ENCODE data around the gene GREB1.

Gene GREB1

DNA sequence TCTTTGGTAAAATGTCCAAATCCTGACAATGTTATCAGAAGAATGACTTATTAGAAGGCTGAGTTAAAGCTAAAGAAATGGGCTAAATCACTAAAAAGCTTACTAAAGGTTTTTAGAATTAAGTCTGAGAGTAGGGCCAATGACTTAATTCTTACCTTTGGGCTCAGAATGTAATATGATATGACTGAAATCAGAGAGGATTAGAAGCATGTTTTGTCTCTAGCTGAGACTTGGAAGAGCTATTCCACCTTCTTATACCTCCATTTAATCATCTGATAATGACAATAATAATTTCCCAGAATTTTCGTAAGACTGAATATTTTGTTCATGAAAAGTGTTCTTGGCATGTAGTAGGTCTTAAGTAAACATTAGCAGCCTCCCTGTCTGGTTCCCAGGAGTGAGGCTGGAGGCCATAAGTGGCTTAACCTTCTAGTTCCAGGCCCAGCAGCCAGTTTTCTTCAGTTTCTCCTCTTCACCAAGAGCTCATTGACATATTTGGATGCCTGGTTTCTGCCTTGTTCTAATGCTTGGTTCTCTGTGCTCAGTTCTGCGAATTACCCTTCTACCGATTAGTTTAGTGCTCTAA, 42.4 kb upstream of the GREB1 start:
- TF ChIP-seq EZH2phosphoT487 (IDR thresholded peaks at IDR 0.05; ENCODE audit: low read depth), result no peak
- TF ChIP-seq, protein P1, sequence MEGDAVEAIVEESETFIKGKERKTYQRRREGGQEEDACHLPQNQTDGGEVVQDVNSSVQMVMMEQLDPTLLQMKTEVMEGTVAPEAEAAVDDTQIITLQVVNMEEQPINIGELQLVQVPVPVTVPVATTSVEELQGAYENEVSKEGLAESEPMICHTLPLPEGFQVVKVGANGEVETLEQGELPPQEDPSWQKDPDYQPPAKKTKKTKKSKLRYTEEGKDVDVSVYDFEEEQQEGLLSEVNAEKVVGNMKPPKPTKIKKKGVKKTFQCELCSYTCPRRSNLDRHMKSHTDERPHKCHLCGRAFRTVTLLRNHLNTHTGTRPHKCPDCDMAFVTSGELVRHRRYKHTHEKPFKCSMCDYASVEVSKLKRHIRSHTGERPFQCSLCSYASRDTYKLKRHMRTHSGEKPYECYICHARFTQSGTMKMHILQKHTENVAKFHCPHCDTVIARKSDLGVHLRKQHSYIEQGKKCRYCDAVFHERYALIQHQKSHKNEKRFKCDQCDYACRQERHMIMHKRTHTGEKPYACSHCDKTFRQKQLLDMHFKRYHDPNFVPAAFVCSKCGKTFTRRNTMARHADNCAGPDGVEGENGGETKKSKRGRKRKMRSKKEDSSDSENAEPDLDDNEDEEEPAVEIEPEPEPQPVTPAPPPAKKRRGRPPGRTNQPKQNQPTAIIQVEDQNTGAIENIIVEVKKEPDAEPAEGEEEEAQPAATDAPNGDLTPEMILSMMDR (IDR thresholded peaks at IDR 0.05; ENCODE audit: low read depth, low read length), result no peak
- Histone ChIP-seq H3K9ac (ENCODE audit: low read length) (no peak overlapping the region), H4K20me1 (ENCODE audit: insufficient read depth, low read length) (no peaks in the 10 kb centered on the region), H2AFZ (ENCODE audit: low read depth, low read length) (no peak overlapping the region), H3K4me3 (ENCODE audit: low read length) (no peak overlapping the region), H3K36me3 (replicated peaks; ENCODE audit: low read depth, low read length) (no peaks in the 10 kb centered on the region), H3K27ac (ENCODE audit: low read length) (no peak overlapping the region), H3K9me3 (ENCODE audit: insufficient read depth, low read length) (no peaks in the 10 kb centered on the region), H3K79me2 (ENCODE audit: low read length) (no peaks in the 10 kb centered on the region), H3K4me2 (ENCODE audit: low read length) (no peak overlapping the region), H3K27me3 (ENCODE audit: low read depth, low read length) (no peaks in the 10 kb centered on the region), H3K4me1 (ENCODE audit: low read length) (no peaks in the 10 kb centered on the region)

DNA sequence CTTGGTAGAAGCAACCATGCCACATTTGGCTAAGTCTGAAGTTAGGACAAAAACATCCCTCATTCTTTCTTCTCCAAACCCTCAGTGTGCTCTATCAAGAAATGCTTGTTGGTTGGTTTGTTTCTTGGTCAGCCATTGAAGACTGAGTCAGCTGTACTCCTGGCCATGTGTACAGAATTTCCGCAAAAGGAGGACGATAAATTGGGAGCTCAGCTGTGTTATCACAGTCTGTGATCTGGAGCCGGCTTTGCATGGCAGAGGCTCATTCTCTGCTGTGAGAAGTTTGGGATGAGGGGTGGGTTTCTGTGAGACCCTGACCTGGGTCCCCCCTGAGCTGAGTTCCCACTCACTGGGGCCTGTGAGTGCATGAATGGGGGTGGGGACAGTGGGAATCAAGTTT, 41.6 kb upstream of the GREB1 start:
- Histone ChIP-seq H3K36me3 (replicated peaks; ENCODE audit: low read depth, low read length) (no peaks in the 10 kb centered on the region), H3K27me3 (ENCODE audit: low read depth, low read length) (no peaks in the 10 kb centered on the region), H3K9ac (ENCODE audit: low read length) (no peak overlapping the region), H3K9me3 (ENCODE audit: insufficient read depth, low read length) (no peaks in the 10 kb centered on the region), H2AFZ (ENCODE audit: low read depth, low read length) (no peak overlapping the region), H3K4me3 (ENCODE audit: low read length) (no peak overlapping the region), H3K4me2 (ENCODE audit: low read length) (no peak overlapping the region), H4K20me1 (ENCODE audit: insufficient read depth, low read length) (no peaks in the 10 kb centered on the region), H3K4me1 (ENCODE audit: low read length) (no peaks in the 10 kb centered on the region), H3K27ac (ENCODE audit: low read length) (no peak overlapping the region), H3K79me2 (ENCODE audit: low read length) (no peaks in the 10 kb centered on the region)
- no peak for TF ChIP-seq EZH2phosphoT487 (IDR thresholded peaks at IDR 0.05; ENCODE audit: low read depth)
- TF ChIP-seq, protein P1 (IDR thresholded peaks at IDR 0.05; ENCODE audit: low read depth, low read length), result no peak

DNA sequence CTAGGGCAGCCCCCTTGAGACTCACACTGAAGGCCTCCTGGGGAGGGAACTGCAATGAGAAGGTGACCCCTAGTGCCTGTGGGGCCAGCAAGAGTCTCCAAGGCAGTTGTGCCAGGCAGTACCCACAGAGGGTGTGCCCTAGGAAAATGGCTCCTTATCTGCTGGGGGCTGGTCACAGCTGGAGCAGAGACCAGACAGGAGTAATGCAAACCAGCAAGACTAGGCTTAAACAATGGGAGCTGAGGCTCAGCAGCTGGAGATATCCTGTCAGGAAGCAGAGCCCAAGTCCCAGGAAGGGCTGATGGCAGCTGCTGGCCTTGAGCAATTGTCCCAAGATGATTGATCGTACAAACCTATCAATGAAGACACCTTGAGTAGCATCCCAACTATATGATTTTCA, 41.1 kb upstream of the GREB1 start:
- H3K79me2 ChIP-seq (ENCODE audit: low read length), result no peaks in the 10 kb centered on the region
- no peak overlapping the region for H3K27ac ChIP-seq (ENCODE audit: low read length)
- H3K4me3 ChIP-seq (ENCODE audit: low read length), result no peak overlapping the region
- no peaks in the 10 kb centered on the region for H3K36me3 ChIP-seq (replicated peaks; ENCODE audit: low read depth, low read length)
- no peaks in the 10 kb centered on the region for H4K20me1 ChIP-seq (ENCODE audit: insufficient read depth, low read length)
- H3K4me2 ChIP-seq (ENCODE audit: low read length), result no peak overlapping the region
- no peak overlapping the region for H3K9ac ChIP-seq (ENCODE audit: low read length)
- H3K4me1 ChIP-seq (ENCODE audit: low read length), result peaks cover 4% of the 10 kb centered on the region; the same call in 1 of the 2 replicates
- no peaks in the 10 kb centered on the region for H3K9me3 ChIP-seq (ENCODE audit: insufficient read depth, low read length)
- no peak overlapping the region for H2AFZ ChIP-seq (ENCODE audit: low read depth, low read length)
- TF ChIP-seq, protein P1 (IDR thresholded peaks at IDR 0.05; ENCODE audit: low read depth, low read length), result no peak
- TF ChIP-seq EZH2phosphoT487 (IDR thresholded peaks at IDR 0.05; ENCODE audit: low read depth), result no peak
- H3K27me3 ChIP-seq (ENCODE audit: low read depth, low read length), result no peaks in the 10 kb centered on the region

DNA sequence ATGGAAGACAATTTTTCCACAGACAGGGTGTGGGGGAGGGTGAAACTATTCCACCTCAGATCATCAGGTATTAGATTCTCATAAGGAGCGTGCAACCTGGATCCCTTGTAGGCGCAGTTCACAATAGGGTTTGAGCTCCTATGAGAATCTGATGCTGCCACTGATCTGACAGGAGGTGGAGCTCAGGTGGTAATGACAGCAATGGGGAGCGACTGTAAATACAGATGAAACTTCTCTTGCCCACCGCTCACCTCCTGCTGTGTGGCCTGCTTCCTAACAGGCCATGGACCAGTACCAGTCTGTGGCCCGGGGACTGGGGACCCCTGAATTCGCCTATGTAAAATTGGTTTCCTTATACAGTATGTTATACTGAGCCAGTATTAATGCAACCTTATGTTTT, 40.6 kb upstream of the GREB1 start:
- no peaks in the 10 kb centered on the region for H4K20me1 ChIP-seq (ENCODE audit: insufficient read depth, low read length)
- no peak for TF ChIP-seq EZH2phosphoT487 (IDR thresholded peaks at IDR 0.05; ENCODE audit: low read depth)
- TF ChIP-seq, protein P1 (IDR thresholded peaks at IDR 0.05; ENCODE audit: low read depth, low read length), result no peak
- no peak overlapping the region for H2AFZ ChIP-seq (ENCODE audit: low read depth, low read length)
- H3K9me3 ChIP-seq (ENCODE audit: insufficient read depth, low read length), result no peaks in the 10 kb centered on the region
- H3K27ac ChIP-seq (ENCODE audit: low read length), result no peak overlapping the region
- no peaks in the 10 kb centered on the region for H3K79me2 ChIP-seq (ENCODE audit: low read length)
- no peak overlapping the region for H3K4me3 ChIP-seq (ENCODE audit: low read length)
- no peaks in the 10 kb centered on the region for H3K36me3 ChIP-seq (replicated peaks; ENCODE audit: low read depth, low read length)
- no peak overlapping the region for H3K9ac ChIP-seq (ENCODE audit: low read length)
- peaks cover 9% of the 10 kb centered on the region for H3K4me1 ChIP-seq (ENCODE audit: low read length)
- no peak overlapping the region for H3K4me2 ChIP-seq (ENCODE audit: low read length)
- no peaks in the 10 kb centered on the region for H3K27me3 ChIP-seq (ENCODE audit: low read depth, low read length)

Data from OCI-LY3 (cell line).